ENCODE measurements around the gene AKT1.

GRCh38 chr14:104754213-104754851 lies 41.2 kb downstream of the AKT1 start:
- no peak for TF ChIP-seq CTCF (IDR thresholded peaks at IDR 0.05)
- no peak for TF ChIP-seq POLR2AphosphoS5 (IDR thresholded peaks at IDR 0.05)
- TF ChIP-seq EP300 (IDR thresholded peaks at IDR 0.05) = no peak
- TF ChIP-seq POLR2A (IDR thresholded peaks at IDR 0.05) = no peak
